ENCODE data around the gene DHX58.

DNA sequence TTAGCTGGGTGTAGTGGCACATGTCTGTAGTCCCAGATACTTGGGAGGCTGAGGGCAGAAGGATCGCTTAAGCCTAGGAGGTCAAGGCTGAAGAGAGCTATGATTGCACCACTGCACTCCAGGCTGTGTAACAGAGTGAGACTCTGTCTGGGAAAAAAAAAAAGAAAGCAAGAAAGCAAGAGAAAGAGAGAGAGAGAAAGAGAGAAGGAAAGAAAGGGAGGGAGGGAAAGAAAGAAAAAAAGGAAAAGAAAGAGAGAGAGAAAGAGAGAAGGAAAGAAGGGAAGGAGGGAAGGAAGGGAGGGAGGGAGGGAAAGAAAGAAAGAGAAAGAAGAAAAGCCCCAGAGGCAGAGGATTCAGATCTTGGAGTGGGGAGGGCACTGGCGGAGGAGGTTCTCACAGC, 6.5 kb downstream of the DHX58 start:
- TF ChIP-seq, protein P1, sequence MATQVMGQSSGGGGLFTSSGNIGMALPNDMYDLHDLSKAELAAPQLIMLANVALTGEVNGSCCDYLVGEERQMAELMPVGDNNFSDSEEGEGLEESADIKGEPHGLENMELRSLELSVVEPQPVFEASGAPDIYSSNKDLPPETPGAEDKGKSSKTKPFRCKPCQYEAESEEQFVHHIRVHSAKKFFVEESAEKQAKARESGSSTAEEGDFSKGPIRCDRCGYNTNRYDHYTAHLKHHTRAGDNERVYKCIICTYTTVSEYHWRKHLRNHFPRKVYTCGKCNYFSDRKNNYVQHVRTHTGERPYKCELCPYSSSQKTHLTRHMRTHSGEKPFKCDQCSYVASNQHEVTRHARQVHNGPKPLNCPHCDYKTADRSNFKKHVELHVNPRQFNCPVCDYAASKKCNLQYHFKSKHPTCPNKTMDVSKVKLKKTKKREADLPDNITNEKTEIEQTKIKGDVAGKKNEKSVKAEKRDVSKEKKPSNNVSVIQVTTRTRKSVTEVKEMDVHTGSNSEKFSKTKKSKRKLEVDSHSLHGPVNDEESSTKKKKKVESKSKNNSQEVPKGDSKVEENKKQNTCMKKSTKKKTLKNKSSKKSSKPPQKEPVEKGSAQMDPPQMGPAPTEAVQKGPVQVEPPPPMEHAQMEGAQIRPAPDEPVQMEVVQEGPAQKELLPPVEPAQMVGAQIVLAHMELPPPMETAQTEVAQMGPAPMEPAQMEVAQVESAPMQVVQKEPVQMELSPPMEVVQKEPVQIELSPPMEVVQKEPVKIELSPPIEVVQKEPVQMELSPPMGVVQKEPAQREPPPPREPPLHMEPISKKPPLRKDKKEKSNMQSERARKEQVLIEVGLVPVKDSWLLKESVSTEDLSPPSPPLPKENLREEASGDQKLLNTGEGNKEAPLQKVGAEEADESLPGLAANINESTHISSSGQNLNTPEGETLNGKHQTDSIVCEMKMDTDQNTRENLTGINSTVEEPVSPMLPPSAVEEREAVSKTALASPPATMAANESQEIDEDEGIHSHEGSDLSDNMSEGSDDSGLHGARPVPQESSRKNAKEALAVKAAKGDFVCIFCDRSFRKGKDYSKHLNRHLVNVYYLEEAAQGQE (IDR thresholded peaks at IDR 0.05; ENCODE audit: low read depth): no peak
- no peak for TF ChIP-seq EP300 (IDR thresholded peaks at IDR 0.05; ENCODE audit: borderline replicate concordance)
- no peak for TF ChIP-seq EGR1 (IDR thresholded peaks at IDR 0.05)
- TF ChIP-seq CEBPB (IDR thresholded peaks at IDR 0.05): no peak
- TF ChIP-seq ZBTB7A (IDR thresholded peaks at IDR 0.05; ENCODE audit: low read depth): no peak
- TF ChIP-seq YY1 (IDR thresholded peaks at IDR 0.05; ENCODE audit: low read depth): no peak
- TF ChIP-seq TAF1 (IDR thresholded peaks at IDR 0.05; ENCODE audit: low read depth): no peak
- no peak for TF ChIP-seq FOXM1 (IDR thresholded peaks at IDR 0.05; ENCODE audit: borderline replicate concordance, low read depth)
- no peak for TF ChIP-seq RAD21 (IDR thresholded peaks at IDR 0.05; ENCODE audit: low read depth)
- TF ChIP-seq, protein P2, sequence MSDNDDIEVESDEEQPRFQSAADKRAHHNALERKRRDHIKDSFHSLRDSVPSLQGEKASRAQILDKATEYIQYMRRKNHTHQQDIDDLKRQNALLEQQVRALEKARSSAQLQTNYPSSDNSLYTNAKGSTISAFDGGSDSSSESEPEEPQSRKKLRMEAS (IDR thresholded peaks at IDR 0.05): no peak
